ENCODE results near the gene C19orf33.

DNA sequence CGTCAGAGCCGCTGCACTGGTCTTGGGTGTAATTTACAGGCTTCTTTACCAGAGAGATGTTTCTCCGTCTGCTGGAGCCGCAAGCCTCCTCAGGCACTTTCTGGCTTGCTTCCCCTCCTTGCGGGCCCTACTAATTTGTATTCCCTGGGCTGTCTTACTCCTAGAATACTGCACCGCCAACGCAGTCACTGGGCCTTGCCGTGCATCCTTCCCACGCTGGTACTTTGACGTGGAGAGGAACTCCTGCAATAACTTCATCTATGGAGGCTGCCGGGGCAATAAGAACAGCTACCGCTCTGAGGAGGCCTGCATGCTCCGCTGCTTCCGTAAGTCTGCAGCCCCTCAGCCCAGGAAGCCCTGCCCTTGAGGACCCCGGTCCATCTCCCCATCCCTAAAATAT is 14.1 kb upstream of the C19orf33 start:
- TF ChIP-seq, protein P1, sequence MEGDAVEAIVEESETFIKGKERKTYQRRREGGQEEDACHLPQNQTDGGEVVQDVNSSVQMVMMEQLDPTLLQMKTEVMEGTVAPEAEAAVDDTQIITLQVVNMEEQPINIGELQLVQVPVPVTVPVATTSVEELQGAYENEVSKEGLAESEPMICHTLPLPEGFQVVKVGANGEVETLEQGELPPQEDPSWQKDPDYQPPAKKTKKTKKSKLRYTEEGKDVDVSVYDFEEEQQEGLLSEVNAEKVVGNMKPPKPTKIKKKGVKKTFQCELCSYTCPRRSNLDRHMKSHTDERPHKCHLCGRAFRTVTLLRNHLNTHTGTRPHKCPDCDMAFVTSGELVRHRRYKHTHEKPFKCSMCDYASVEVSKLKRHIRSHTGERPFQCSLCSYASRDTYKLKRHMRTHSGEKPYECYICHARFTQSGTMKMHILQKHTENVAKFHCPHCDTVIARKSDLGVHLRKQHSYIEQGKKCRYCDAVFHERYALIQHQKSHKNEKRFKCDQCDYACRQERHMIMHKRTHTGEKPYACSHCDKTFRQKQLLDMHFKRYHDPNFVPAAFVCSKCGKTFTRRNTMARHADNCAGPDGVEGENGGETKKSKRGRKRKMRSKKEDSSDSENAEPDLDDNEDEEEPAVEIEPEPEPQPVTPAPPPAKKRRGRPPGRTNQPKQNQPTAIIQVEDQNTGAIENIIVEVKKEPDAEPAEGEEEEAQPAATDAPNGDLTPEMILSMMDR (IDR thresholded peaks at IDR 0.05 in 2 of 3, conservative IDR thresholded peaks at IDR 0.05 in 1 of 3; ENCODE audit: borderline replicate concordance in 1 of 3, insufficient read depth in 1 of 3, low read depth in 2 of 3, low read length in 2 of 3) = no peak
- TF ChIP-seq, protein P2, sequence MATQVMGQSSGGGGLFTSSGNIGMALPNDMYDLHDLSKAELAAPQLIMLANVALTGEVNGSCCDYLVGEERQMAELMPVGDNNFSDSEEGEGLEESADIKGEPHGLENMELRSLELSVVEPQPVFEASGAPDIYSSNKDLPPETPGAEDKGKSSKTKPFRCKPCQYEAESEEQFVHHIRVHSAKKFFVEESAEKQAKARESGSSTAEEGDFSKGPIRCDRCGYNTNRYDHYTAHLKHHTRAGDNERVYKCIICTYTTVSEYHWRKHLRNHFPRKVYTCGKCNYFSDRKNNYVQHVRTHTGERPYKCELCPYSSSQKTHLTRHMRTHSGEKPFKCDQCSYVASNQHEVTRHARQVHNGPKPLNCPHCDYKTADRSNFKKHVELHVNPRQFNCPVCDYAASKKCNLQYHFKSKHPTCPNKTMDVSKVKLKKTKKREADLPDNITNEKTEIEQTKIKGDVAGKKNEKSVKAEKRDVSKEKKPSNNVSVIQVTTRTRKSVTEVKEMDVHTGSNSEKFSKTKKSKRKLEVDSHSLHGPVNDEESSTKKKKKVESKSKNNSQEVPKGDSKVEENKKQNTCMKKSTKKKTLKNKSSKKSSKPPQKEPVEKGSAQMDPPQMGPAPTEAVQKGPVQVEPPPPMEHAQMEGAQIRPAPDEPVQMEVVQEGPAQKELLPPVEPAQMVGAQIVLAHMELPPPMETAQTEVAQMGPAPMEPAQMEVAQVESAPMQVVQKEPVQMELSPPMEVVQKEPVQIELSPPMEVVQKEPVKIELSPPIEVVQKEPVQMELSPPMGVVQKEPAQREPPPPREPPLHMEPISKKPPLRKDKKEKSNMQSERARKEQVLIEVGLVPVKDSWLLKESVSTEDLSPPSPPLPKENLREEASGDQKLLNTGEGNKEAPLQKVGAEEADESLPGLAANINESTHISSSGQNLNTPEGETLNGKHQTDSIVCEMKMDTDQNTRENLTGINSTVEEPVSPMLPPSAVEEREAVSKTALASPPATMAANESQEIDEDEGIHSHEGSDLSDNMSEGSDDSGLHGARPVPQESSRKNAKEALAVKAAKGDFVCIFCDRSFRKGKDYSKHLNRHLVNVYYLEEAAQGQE (IDR thresholded peaks at IDR 0.05; ENCODE audit: low read depth) = no peak
- TF ChIP-seq, protein P3, sequence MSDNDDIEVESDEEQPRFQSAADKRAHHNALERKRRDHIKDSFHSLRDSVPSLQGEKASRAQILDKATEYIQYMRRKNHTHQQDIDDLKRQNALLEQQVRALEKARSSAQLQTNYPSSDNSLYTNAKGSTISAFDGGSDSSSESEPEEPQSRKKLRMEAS (IDR thresholded peaks at IDR 0.05) = no peak
- no peak for TF ChIP-seq EZH2phosphoT487 (IDR thresholded peaks at IDR 0.05; ENCODE audit: borderline replicate concordance)
- TF ChIP-seq POLR2AphosphoS5 (IDR thresholded peaks at IDR 0.05; ENCODE audit: low read depth, low read length) = no peak
- no peak for TF ChIP-seq FOSL1 (IDR thresholded peaks at IDR 0.05; ENCODE audit: low read depth)
- TF ChIP-seq, protein P4, sequence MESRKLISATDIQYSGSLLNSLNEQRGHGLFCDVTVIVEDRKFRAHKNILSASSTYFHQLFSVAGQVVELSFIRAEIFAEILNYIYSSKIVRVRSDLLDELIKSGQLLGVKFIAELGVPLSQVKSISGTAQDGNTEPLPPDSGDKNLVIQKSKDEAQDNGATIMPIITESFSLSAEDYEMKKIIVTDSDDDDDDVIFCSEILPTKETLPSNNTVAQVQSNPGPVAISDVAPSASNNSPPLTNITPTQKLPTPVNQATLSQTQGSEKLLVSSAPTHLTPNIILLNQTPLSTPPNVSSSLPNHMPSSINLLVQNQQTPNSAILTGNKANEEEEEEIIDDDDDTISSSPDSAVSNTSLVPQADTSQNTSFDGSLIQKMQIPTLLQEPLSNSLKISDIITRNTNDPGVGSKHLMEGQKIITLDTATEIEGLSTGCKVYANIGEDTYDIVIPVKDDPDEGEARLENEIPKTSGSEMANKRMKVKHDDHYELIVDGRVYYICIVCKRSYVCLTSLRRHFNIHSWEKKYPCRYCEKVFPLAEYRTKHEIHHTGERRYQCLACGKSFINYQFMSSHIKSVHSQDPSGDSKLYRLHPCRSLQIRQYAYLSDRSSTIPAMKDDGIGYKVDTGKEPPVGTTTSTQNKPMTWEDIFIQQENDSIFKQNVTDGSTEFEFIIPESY (IDR thresholded peaks at IDR 0.05; ENCODE audit: extremely low read depth, insufficient replicate concordance, low read length) = no peak
- no peak for TF ChIP-seq POLR2A (IDR thresholded peaks at IDR 0.05; ENCODE audit: borderline replicate concordance, extremely low read depth, insufficient read depth, insufficient read length)
- no peak for TF ChIP-seq JUND (IDR thresholded peaks at IDR 0.05)
- no peak for TF ChIP-seq TCF7L2 (IDR thresholded peaks at IDR 0.05; ENCODE audit: borderline replicate concordance, extremely low read depth, insufficient read depth, insufficient read length)
